Endothelial cell of umbilical vein (primary cell): Measurements from ENCODE around the gene MAPT. TPM values are rescaled to one million over a fixed set of nuclear protein-coding genes. Genes with fewer than 3 reads are reported as not detected.

Experiments used
- BruUV-seq: library from RNA; stranded (reverse); fragments of 400-500 nt; replicated peaks from 2 replicates; lab custom pipeline; 2021; lab: Mats Ljungman, UMichigan
- CTCF ChIA-PET: fragments of 300-600, 350-600 bp; sonication (Branson Sonifier 250); formaldehyde crosslinking; loops from one replicate; lab custom pipeline; 2021; ENCODE audit warnings: antibody characterized with exemption, inconsistent platforms; lab: Charles Lee
- POLR2A ChIA-PET: fragments of 300-600, 350-600 bp; sonication (Branson Sonifier 250); formaldehyde crosslinking; loops from one replicate; lab custom pipeline; 2021; ENCODE audit warnings: antibody characterized with exemption, inconsistent platforms; lab: Charles Lee
- DNase-seq: peaks from one replicate; pipeline ENCODE4 v3.0.0-alpha.2; 2011; ENCODE audit warnings: low read depth, low spot score
- FAIRE-seq: peaks from 2 replicates; lab custom pipeline; 2011; peaks lifted over from hg19 to GRCh38; lab: Jason Lieb, UNC
- H2AFZ ChIP-seq: 2 replicates; pipeline ENCODE4 v1.6.0; 2012; ENCODE audit warnings: low read depth, low read length, control low read depth, inconsistent platforms
- H3K27ac ChIP-seq: 2 replicates; pipeline ENCODE4 v1.5.1; 2011; ENCODE audit warnings: low read depth, mild to moderate bottlenecking, control low read depth, low read length, moderate library complexity; ENCODE audit not compliant: insufficient read depth
- H3K27me3 ChIP-seq, 2 experiments: 2 replicates each; pipeline versions ENCODE4 v1.6.0 to v1.6.1; 2011; ENCODE audit warnings: low read length in 2 of 2, mixed read lengths in 1 of 2; ENCODE audit not compliant: control insufficient read depth in 2 of 2, insufficient read depth in 2 of 2
- H3K36me3 ChIP-seq, 2 experiments: 2 replicates in 1 of 2; 3 replicates in 1 of 2; pipeline ENCODE4 v1.5.1; 2011; ENCODE audit warnings: low read length in 2 of 2, mild to moderate bottlenecking in 1 of 2, moderate library complexity in 1 of 2; ENCODE audit not compliant: control insufficient read depth in 2 of 2, insufficient read depth in 2 of 2; ENCODE audit errors: extremely low read depth in 1 of 2
- H3K4me1 ChIP-seq: 3 replicates; pipeline ENCODE4 v1.5.1; 2011; ENCODE audit warnings: mild to moderate bottlenecking, low read length; ENCODE audit not compliant: control insufficient read depth, insufficient read depth; ENCODE audit errors: extremely low read depth
- H3K4me2 ChIP-seq: 2 replicates; pipeline ENCODE4 v1.6.1; 2011; ENCODE audit warnings: low read length, control low read depth, mixed read lengths; ENCODE audit not compliant: insufficient read depth
- H3K4me3 ChIP-seq, 3 experiments: fragments of 200-600 bp in 1 of 3; sonication (generic), shearing (Covaris generic) in 1 of 3; replicated peaks in 1 of 3; 2 replicates each; pipeline ENCODE4 v1.5.1; 2011 to 2016; ENCODE audit warnings: control low read depth in 3 of 3, low read length in 3 of 3, mild to moderate bottlenecking in 2 of 3, inconsistent platforms in 1 of 3, low read depth in 1 of 3, moderate library complexity in 1 of 3; ENCODE audit not compliant: insufficient read depth in 1 of 3
- H3K79me2 ChIP-seq: 2 replicates; pipeline ENCODE4 v1.6.0; 2012; ENCODE audit warnings: low read length, inconsistent platforms; ENCODE audit not compliant: control insufficient read depth, insufficient read depth
- H3K9ac ChIP-seq: replicated peaks from 2 replicates; pipeline ENCODE3; 2011; ENCODE audit warnings: low read length, control low read depth; ENCODE audit not compliant: insufficient read depth; ENCODE audit errors: extremely low read depth
- H3K9me1 ChIP-seq: replicated peaks from 3 replicates; pipeline ENCODE4 v1.6.0; 2011; ENCODE audit warnings: mild to moderate bottlenecking, low read length; ENCODE audit not compliant: control insufficient read depth, insufficient read depth; ENCODE audit errors: extremely low read depth
- H3K9me3 ChIP-seq: replicated peaks from 2 replicates; pipeline ENCODE4 v1.5.1; 2012; ENCODE audit warnings: low read length, inconsistent platforms; ENCODE audit not compliant: control insufficient read depth, insufficient read depth
- H4K20me1 ChIP-seq: replicated peaks from 2 replicates; pipeline ENCODE3; 2011; ENCODE audit warnings: mild to moderate bottlenecking, low read length; ENCODE audit not compliant: control insufficient read depth, insufficient read depth; ENCODE audit errors: extremely low read depth
- FOS ChIP-seq: IDR thresholded peaks from 2 replicates; pipeline ENCODE4 v1.6.1; 2011; ENCODE audit warnings: mild to moderate bottlenecking, low read length, moderate library complexity, borderline replicate concordance; ENCODE audit not compliant: insufficient read depth
- GATA2 ChIP-seq: IDR thresholded peaks from 2 replicates; pipeline ENCODE4 v1.7.0; 2011; ENCODE audit warnings: low read depth, mild to moderate bottlenecking, moderate library complexity, mixed read lengths, low read length; ENCODE audit not compliant: insufficient read length, insufficient read depth
- JUN ChIP-seq: IDR thresholded peaks from 2 replicates; pipeline ENCODE4 v1.6.1; 2011; ENCODE audit warnings: borderline replicate concordance, low read depth; ENCODE audit not compliant: insufficient read length, insufficient read depth
- MYC ChIP-seq: IDR thresholded peaks from one replicate; pipeline ENCODE4 v1.6.1; 2011; ENCODE audit warnings: mild to moderate bottlenecking, low read depth, low read length
- POLR2A ChIP-seq: IDR thresholded peaks from 2 replicates; pipeline ENCODE4 v1.6.1; 2012; ENCODE audit warnings: low read depth, mild to moderate bottlenecking, control low read depth, low read length
- POLR2AphosphoS5 ChIP-seq: IDR thresholded peaks from 2 replicates; pipeline ENCODE4 v1.6.1; 2012; ENCODE audit warnings: low read depth, mild to moderate bottlenecking, control low read depth, low read length, moderate library complexity; ENCODE audit not compliant: insufficient read depth
- dilution Hi-C: fragments of 300-500 bp; cut with MboI; formaldehyde crosslinking; loops from one replicate; pipeline ENCODE4 v1.15.0; 2019; ENCODE audit warnings: low sequenced_read_pairs; ENCODE audit not compliant: extremely low pct_ligation_motif_present
- intact Hi-C: fragments of 100-400 bp; cut with micrococcal nuclease; formaldehyde crosslinking; loops from one replicate; pipeline ENCODE4 v1.10.0; 2022
- polyA plus RNA-seq, 4 experiments: library from polyadenylated mRNA; depleted of rRNA in 3 of 4; stranded (reverse) in 3 of 4; unstranded in 1 of 4; fragments of >200 nt; gene quantifications; 2 replicates each; pipeline versions ENCODE4 v1.2.1 to v1.2.3, GENCODE V29; 2011 to 2012; ENCODE audit warnings: missing spikeins in 1 of 4
- total RNA-seq: library from RNA; stranded (reverse); gene quantifications from 2 replicates; pipeline ENCODE4 v1.2.3, GENCODE V29; 2021
- TF ChIP-seq, protein P1 (sequence below), 2 donors: IDR thresholded peaks; 1 replicate in 1 of 2; 2 replicates in 1 of 2; pipeline ENCODE4 v1.5.1; 2011; ENCODE audit warnings: low read length in 2 of 2, mild to moderate bottlenecking in 2 of 2, moderate library complexity in 2 of 2, control low read depth in 1 of 2, inconsistent platforms in 1 of 2, low read depth in 1 of 2; ENCODE audit not compliant: insufficient read depth in 1 of 2; ENCODE audit errors: extremely low read depth in 1 of 2
- TF ChIP-seq, protein P2 (sequence below): IDR thresholded peaks from 2 replicates; pipeline ENCODE4 v1.6.1; 2011; ENCODE audit not compliant: insufficient read depth, insufficient read length

Gene MAPT
- total and polyA plus RNA-seq, 2 donors (not counting 3 experiments of a cell fraction or from before 2014, with no cell fraction given) = 0.04 to 0.51 TPM

DNA sequence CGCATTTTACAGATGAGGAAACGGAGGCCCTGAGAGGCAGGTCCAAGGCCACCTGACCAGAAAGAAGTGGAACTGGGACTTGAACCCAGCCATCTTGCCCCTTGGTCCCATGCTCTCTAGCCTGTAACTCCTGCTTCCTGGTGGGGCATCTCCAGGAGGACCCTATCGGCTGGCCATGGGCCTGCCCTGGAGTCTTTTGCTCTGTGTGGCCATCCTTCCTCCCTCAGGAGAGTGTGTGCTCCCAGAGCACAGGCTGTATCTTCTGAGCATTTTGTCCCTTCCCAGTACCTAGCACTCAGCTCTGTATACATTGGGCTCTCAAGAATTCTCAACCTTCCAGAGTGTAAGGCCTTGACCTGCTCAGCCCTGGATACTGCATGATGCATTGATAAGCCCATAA is 76.3 kb downstream of the MAPT start:
- H4K20me1 ChIP-seq = no peaks in the 10 kb centered on the region
- H3K9me3 ChIP-seq = no peaks in the 10 kb centered on the region
- intact Hi-C loops = no loop called here
- no peaks in the 10 kb centered on the region for H3K79me2 ChIP-seq
- no peak overlapping the region for H3K27ac ChIP-seq
- H3K4me3 ChIP-seq = no peak overlapping the region
- H3K9ac ChIP-seq = no peak overlapping the region
- POLR2A ChIA-PET = no interaction called here
- H3K9me1 ChIP-seq = no peaks in the 10 kb centered on the region
- no peaks in the 10 kb centered on the region for H3K36me3 ChIP-seq
- no peak for TF ChIP-seq JUN
- no peak for TF ChIP-seq FOS
- TF ChIP-seq MYC = no peak
- no peak for TF ChIP-seq GATA2
- BruUV-seq = no TSS peak
- peaks cover 15 to 16% of the 10 kb centered on the region in 2 experiments for H3K27me3 ChIP-seq
- H3K4me2 ChIP-seq = no peak overlapping the region
- H2AFZ ChIP-seq = no peak overlapping the region
- CTCF ChIA-PET = interaction anchor here (0.8 to 0.9 kb wide), 2 partner anchors 12 to 22 kb away, joined by 3 to 4 read pairs; no protein-coding TSS in a partner anchor
- DNase-seq = no peak
- H3K4me1 ChIP-seq = no peaks in the 10 kb centered on the region
- dilution Hi-C loops = no loop called here
- FAIRE-seq = no peak

DNA sequence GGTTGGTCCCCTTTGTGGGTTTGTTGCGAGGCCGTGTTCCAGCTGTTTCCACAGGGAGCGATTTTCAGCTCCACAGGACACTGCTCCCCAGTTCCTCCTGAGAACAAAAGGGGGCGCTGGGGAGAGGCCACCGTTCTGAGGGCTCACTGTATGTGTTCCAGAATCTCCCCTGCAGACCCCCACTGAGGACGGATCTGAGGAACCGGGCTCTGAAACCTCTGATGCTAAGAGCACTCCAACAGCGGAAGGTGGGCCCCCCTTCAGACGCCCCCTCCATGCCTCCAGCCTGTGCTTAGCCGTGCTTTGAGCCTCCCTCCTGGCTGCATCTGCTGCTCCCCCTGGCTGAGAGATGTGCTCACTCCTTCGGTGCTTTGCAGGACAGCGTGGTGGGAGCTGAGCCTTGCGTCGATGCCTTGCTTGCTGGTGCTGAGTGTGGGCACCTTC is 77.4 kb downstream of the MAPT start:
- H3K4me2 ChIP-seq = no peak overlapping the region
- H3K27me3 ChIP-seq = peaks cover 12 to 15% of the 10 kb centered on the region in 2 experiments
- H2AFZ ChIP-seq = no peak overlapping the region
- no peaks in the 10 kb centered on the region for H3K79me2 ChIP-seq
- BruUV-seq = no TSS peak
- POLR2A ChIA-PET = no interaction called here
- no peaks in the 10 kb centered on the region for H3K9me3 ChIP-seq
- H3K9ac ChIP-seq = no peak overlapping the region
- DNase-seq (no peak), FAIRE-seq (no peak)
- no peaks in the 10 kb centered on the region for H4K20me1 ChIP-seq
- CTCF ChIA-PET = interaction anchor here (0.8 to 0.9 kb wide), 2 partner anchors 13 to 23 kb away, joined by 3 to 4 read pairs; no protein-coding TSS in a partner anchor
- H3K4me1 ChIP-seq = no peaks in the 10 kb centered on the region
- no peaks in the 10 kb centered on the region for H3K36me3 ChIP-seq
- dilution Hi-C loops (no loop called here), intact Hi-C loops (no loop called here)
- H3K9me1 ChIP-seq = no peaks in the 10 kb centered on the region
- H3K27ac ChIP-seq = no peak overlapping the region
- no peak overlapping the region for H3K4me3 ChIP-seq
- TF ChIP-seq, protein P1, sequence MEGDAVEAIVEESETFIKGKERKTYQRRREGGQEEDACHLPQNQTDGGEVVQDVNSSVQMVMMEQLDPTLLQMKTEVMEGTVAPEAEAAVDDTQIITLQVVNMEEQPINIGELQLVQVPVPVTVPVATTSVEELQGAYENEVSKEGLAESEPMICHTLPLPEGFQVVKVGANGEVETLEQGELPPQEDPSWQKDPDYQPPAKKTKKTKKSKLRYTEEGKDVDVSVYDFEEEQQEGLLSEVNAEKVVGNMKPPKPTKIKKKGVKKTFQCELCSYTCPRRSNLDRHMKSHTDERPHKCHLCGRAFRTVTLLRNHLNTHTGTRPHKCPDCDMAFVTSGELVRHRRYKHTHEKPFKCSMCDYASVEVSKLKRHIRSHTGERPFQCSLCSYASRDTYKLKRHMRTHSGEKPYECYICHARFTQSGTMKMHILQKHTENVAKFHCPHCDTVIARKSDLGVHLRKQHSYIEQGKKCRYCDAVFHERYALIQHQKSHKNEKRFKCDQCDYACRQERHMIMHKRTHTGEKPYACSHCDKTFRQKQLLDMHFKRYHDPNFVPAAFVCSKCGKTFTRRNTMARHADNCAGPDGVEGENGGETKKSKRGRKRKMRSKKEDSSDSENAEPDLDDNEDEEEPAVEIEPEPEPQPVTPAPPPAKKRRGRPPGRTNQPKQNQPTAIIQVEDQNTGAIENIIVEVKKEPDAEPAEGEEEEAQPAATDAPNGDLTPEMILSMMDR (IDR thresholded peaks at IDR 0.05; ENCODE audit: extremely low read depth in 1 of 2, insufficient read depth in 1 of 2, low read depth in 1 of 2, low read length in 2 of 2) = no peak
- no peak for TF ChIP-seq MYC
- TF ChIP-seq FOS = no peak
- TF ChIP-seq JUN = no peak
- TF ChIP-seq POLR2AphosphoS5 = no peak
- TF ChIP-seq, protein P2, sequence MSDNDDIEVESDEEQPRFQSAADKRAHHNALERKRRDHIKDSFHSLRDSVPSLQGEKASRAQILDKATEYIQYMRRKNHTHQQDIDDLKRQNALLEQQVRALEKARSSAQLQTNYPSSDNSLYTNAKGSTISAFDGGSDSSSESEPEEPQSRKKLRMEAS = no peak
- no peak for TF ChIP-seq POLR2A
